ENCODE results near the gene KPRP. TPM values are rescaled to one million over a fixed set of nuclear protein-coding genes. Genes with fewer than 3 reads are reported as not detected.

KPRP gene, protein sequence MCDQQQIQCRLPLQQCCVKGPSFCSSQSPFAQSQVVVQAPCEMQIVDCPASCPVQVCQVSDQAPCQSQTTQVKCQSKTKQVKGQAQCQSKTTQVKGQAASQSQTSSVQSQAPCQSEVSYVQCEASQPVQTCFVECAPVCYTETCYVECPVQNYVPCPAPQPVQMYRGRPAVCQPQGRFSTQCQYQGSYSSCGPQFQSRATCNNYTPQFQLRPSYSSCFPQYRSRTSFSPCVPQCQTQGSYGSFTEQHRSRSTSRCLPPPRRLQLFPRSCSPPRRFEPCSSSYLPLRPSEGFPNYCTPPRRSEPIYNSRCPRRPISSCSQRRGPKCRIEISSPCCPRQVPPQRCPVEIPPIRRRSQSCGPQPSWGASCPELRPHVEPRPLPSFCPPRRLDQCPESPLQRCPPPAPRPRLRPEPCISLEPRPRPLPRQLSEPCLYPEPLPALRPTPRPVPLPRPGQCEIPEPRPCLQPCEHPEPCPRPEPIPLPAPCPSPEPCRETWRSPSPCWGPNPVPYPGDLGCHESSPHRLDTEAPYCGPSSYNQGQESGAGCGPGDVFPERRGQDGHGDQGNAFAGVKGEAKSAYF
- total RNA-seq (2014; rRNA removed; shearing (Covaris generic); ENCODE audit: low replicate concordance), result not detected in 2 replicates

DNA sequence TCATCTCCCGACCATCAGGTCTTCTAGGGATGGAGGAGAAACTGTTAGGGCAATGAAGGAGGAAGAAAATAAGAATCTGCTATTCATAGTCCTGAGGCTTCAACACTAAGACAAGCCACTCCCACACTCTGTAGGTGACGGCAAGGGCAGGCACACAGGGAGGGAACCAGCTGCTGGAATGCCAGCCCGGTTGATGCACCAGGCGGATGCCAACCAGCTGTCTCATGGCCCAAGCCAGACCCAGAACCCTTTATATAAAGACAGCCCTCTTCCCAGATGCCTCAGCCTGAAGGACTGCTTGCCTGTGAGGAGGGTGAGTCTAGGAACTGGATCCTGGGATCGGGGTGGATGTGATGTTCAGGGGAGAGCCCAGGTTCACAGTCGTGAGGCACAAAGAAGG, at the start of gene KPRP:
Gene KPRP (plus strand): TSS at position 279 of the 400 bp plus-strand sequence. CDS start 1,564 bp downstream, outside the sequence.
- in situ Hi-C loops (cut with HindIII; ENCODE audit: low pct_unique_long_range_greater_than_20kb, low sequenced_read_pairs), result no loop called here
- DNase-seq (ENCODE audit: low read depth), result no peak

DNA sequence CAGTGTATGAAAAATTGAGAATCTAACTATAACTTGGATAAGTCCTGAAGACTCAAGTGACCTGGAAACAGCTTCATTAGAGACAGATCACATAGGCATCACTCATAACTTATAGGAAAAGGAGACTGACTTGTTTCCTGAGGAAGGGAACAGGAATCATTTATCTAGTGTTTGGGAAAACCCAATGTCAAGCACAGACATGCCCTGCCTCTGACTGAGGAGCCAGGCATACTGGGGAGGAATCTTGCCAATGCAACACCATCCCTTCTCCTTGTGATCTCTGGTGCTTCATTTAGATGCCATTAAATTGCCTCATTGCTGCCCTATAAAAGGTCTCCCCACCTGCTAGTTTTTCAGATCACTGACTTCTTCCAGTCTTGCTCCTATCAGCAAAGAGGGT, 39.6 kb upstream of the KPRP start:
- no peak for DNase-seq (ENCODE audit: low read depth)
- in situ Hi-C loops (cut with HindIII; ENCODE audit: low pct_unique_long_range_greater_than_20kb, low sequenced_read_pairs), result no loop called here

DNA sequence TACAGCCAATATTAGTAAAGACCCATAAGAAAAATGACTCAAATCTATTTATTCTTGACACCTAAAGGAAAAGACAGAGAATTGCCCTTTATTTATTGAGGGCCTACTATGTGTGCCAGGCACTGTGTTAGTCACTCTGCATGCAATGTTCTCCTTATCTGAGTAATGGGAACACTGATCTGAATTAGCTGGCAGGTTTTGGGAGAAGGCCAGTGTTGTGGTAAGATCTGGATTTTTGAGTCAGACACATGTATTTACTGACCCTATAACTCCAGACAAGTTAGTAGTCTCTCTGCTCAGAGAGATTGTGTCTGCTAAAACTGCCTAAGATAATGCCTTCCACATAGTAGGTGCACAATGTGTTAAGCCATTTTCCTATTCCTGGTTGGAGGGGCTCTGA, 32.6 kb upstream of the KPRP start:
- no peak for DNase-seq (ENCODE audit: low read depth)
- in situ Hi-C loops (cut with HindIII; ENCODE audit: low pct_unique_long_range_greater_than_20kb, low sequenced_read_pairs), result no loop called here

DNA sequence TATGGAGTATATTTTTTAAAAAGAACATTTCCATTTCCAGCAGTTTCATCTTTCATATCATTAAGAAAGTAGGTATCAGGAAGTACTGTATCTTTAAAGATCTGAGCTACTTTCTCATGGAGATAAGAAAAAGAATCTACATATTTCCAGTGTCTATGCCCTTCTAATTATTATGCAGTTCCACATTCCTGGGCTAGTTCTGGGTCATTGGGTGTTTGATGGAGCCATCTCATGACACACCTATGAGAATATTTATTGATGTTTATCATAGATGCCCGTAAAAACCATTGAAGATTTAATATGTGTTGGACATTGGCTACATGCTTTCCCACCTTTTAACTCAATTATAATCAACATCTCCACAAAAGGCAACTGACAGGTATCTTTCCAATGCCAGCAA, 28.8 kb upstream of the KPRP start:
- no peak for DNase-seq (ENCODE audit: low read depth)
- in situ Hi-C loops (cut with HindIII; ENCODE audit: low pct_unique_long_range_greater_than_20kb, low sequenced_read_pairs), result no loop called here

DNA sequence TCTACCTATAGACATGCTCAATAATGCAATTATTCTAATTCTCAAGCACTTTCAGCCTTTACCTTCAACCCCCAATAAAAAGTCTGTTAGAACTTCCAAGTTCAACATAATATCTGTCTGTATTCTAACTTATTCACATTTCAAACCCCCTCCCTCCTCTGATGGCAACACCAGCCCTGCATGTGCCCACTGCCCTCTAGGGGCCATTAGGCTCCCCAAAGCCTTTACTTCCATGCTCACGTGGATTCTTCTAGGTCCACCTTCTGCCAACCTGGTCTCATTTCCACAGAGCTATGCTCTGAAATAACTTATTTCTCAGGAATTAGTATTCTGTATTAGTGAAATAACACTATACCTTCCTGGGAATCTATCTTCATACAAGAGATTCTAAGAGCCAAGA, 22.2 kb upstream of the KPRP start:
- in situ Hi-C loops (cut with HindIII; ENCODE audit: low pct_unique_long_range_greater_than_20kb, low sequenced_read_pairs), result no loop called here
- no peak for DNase-seq (ENCODE audit: low read depth)

DNA sequence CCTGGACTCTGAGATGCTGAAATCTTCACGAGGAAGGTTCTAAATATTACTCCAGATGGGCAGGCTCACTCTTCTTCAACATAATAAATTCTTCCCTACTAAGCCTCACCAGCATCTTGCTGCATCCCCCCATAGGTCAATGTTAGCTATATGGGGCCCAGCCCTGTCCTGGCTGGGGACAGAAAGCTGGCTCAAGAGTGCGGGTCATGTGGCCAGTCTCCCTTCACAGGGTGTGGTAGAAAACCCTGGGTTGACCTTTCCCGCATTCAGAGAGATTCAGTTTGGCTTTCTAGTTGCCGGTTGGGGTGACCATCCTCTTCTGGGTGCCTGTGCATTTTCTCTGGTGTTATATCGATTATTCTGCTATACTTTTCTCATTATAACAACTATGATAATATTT, 19.8 kb upstream of the KPRP start:
- in situ Hi-C loops (cut with HindIII; ENCODE audit: low pct_unique_long_range_greater_than_20kb, low sequenced_read_pairs), result no loop called here
- DNase-seq (ENCODE audit: low read depth), result no peak

DNA sequence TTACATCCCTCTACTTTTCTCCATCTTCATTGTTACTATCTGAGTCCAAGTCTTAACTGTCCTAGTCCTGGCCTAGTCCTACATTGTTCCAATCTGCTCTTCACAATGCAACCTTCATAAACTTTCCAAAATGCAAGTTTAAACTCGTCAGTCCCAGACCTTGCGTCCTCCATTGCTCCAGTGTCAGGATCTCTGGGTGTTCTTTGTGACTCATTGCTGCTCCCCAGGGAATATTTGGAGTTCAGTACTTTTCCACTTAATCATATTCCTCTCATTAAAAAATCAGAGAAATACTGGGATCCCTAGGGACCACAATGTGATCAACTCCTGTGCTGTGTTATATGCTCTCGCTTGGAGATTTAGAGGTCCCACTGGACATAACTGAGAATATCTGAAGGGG, 18.0 kb upstream of the KPRP start:
- in situ Hi-C loops (cut with HindIII; ENCODE audit: low pct_unique_long_range_greater_than_20kb, low sequenced_read_pairs), result no loop called here
- no peak for DNase-seq (ENCODE audit: low read depth)

DNA sequence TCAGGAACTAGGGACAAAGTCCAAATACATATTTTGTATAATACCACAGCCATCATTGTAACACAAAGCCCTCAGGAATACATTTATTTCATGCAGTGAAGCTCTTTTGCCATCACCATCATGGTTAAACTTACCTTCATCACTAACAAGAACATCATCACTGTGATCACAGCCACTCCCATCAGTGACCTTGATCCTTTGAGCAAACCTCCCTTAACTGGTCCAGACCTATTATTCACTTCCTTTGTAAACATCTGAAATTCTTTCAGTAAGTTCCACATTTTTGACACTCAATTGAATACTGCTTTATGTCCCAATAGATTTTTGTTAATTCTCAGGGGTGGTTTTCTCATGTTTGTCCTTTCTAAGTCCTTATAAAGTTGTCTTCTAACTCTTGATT, 16.2 kb upstream of the KPRP start:
- no peak for DNase-seq (ENCODE audit: low read depth)
- in situ Hi-C loops (cut with HindIII; ENCODE audit: low pct_unique_long_range_greater_than_20kb, low sequenced_read_pairs), result no loop called here

DNA sequence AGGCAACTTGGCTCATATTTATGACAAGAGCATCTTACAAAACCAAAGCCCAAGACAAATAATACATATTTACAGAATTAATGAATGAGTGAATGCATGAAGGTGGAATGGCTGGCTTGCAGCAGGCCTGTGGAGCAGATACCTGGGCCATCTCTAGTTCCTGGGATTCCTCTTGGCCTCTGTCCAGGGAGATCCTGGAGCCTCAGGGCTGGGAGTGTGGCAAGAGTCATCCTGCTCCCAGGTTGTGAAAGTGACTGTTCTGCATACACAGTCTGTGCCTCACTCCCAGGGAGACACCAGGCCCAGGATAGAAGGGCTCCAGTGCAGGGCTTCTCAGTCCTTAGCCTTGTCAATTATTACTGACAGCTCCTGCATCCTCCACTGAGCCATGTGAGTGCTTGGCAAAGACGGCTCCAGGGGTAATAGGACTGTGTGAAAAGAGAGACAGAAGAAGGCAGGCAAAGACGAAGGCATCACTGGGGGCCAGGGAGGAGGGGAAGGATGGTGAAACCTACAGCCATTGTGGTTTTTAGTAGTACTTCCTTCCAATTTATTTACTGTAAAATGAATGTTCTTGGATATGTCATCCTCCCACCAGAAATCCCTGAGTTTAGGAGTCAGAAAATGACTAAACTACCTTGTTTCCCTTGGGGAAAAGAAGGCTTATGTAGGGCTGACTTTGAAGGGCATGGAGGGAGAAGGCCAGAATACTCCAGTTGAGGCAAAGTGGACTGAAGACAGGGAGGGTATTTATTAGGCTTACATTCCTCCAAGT, 14.3 kb upstream of the KPRP start:
- in situ Hi-C loops (cut with HindIII; ENCODE audit: low pct_unique_long_range_greater_than_20kb, low sequenced_read_pairs), result no loop called here

DNA sequence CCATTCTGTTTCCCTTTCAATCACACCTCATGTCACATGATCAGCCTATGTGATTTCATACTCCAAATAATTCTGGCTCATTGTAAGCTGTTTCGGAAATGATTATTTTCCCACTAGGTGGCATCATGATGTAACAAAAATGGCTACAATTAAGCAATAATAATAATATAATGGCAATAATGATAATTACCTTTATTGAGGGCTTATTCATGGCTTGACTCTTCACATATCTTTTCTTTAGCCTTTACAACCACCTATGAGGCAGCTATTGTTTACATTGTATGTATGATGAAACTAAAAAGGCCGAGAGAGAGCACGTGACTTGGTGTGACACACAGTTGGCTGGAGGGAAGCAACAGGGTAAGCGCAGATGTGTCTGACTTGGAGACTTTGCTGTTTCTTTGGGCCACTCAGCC, 12.5 kb upstream of the KPRP start:
- DNase-seq (ENCODE audit: low read depth), result no peak
- in situ Hi-C loops (cut with HindIII; ENCODE audit: low pct_unique_long_range_greater_than_20kb, low sequenced_read_pairs), result no loop called here

More for the DNA sequence above, 14.3 kb upstream of the KPRP start:
- no peak for DNase-seq (ENCODE audit: low read depth)

DNA sequence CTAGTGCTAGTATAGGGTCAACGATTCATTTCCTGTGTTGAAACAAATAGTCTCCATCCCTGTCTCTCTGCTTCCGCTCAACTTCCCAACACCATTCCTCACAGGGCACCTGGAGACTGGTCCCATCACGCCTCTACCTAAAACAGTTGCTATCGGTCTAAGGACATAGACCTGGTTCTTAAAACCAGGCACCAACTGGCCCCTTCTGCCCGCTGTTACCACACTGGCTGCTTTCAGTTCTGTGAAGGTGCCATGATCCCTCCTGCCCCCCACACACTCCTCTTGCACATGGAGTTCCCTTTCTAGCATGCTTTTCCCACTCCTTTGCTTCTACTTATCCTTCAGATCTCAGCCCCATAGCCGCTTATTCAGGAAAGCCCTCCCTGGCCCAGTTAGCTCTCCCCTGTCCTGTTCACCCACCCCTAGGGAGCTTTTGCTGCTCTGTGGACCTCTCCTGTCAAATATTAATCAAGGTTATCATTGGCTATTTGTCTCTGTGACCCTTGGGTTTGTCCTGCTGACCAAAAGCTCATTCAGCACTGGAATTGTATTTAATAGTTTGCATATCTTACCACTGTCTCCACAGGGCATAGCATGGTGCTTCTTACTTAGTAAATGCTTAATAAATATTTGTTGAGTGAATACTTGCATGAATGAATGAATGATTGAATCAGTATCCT, 11.9 kb upstream of the KPRP start:
- in situ Hi-C loops (cut with HindIII; ENCODE audit: low pct_unique_long_range_greater_than_20kb, low sequenced_read_pairs), result no loop called here
- DNase-seq (ENCODE audit: low read depth), result no peak

DNA sequence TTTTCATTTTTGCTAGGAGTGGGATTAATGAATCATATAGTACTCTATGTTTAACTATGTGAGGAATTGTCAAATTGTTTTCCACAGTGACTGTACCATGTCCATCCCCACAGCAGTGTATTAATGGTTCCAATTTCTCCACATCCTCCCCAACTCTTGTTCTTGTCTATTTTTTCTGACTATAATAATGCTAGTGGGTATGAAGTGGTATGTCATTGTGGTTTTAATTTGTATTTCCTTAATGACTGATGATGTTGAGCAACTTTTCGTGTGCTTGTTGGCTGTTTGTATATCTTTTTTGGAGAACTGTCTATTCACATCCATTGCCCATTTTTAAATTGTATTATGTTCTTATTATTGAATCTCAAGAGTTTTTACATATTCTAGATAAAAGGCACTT, 10.0 kb upstream of the KPRP start:
- in situ Hi-C loops (cut with HindIII; ENCODE audit: low pct_unique_long_range_greater_than_20kb, low sequenced_read_pairs), result no loop called here
- no peak for DNase-seq (ENCODE audit: low read depth)

DNA sequence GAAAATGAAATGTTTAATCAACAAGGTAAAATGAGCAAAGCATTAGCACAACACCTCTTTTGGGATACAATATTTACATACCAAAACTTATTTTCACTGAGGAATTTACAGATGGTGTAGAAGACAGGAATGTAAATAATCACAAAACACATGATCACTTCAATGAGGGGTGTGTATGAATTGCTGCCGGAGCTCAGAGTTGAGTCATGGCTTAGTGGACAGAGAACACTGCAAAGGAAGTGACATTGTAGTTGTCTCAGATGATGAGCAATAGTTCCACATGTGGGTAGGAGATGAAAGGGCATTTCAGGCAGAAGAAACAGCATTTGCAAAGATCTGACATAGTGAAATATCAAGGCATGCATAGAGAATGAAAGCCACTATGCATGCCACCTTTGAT, 5.6 kb upstream of the KPRP start:
- in situ Hi-C loops (cut with HindIII; ENCODE audit: low pct_unique_long_range_greater_than_20kb, low sequenced_read_pairs), result no loop called here
- DNase-seq (ENCODE audit: low read depth), result peak; percentile 8

DNA sequence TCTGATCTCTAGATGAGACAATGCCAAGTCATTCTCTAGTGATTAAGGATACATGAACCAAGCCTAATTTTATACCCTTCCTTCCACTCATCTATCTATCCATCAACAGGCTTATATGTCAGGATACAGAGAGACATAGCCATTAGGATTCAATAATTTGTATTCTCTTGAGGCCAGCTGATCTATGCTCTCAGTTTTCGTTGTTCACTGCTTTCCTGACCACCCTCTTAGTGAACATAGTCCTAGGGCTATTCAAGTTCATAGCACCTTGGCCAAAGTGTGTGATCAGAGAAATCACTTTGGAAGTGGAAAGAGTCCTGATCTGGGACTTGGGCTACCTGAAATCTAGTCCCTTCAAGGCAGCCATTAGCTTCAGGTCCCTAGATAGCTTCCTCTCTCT, 4.2 kb upstream of the KPRP start:
- no peak for DNase-seq (ENCODE audit: low read depth)
- in situ Hi-C loops (cut with HindIII; ENCODE audit: low pct_unique_long_range_greater_than_20kb, low sequenced_read_pairs), result no loop called here

DNA sequence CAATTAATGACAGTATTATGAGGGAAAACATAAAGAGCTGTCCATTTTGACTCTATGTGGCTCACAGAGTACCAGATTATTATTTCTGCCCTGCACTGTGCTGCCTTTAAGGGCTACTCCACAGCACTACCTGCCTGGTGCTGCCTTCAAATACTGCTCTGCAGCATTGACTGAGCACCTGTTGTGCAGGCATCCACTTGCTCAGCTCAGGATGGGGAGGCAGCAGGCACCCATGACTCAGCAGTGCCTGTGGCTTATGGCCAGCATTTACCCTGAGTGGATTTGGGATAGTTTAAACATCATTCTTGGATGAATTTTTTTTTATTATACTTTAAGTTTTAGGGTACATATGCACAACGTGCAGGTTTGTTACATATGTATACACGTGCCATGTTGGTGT, 953 bp upstream of the KPRP start:
- DNase-seq (ENCODE audit: low read depth), result no peak
- in situ Hi-C loops (cut with HindIII; ENCODE audit: low pct_unique_long_range_greater_than_20kb, low sequenced_read_pairs), result no loop called here

DNA sequence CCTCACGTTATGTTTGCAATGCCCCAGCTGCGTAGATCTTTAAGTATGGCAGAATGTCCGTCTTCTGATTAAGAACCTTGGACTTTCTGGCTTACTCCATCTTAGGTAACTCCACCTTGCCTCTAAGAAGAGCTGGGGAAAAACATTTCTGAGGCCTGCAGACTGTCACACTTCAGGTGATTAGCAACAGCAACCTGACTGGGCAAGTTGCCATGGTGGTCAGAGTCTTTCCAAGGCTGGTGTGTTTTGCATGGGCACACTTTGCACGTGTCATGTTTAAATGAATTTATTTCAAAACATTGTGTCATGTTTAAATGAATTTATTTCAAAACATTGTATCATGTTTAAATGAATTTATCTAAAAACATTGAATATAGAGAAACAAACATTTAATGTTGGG, 811 bp downstream of the KPRP start:
- in situ Hi-C loops (cut with HindIII; ENCODE audit: low pct_unique_long_range_greater_than_20kb, low sequenced_read_pairs), result no loop called here
- DNase-seq (ENCODE audit: low read depth), result no peak

DNA sequence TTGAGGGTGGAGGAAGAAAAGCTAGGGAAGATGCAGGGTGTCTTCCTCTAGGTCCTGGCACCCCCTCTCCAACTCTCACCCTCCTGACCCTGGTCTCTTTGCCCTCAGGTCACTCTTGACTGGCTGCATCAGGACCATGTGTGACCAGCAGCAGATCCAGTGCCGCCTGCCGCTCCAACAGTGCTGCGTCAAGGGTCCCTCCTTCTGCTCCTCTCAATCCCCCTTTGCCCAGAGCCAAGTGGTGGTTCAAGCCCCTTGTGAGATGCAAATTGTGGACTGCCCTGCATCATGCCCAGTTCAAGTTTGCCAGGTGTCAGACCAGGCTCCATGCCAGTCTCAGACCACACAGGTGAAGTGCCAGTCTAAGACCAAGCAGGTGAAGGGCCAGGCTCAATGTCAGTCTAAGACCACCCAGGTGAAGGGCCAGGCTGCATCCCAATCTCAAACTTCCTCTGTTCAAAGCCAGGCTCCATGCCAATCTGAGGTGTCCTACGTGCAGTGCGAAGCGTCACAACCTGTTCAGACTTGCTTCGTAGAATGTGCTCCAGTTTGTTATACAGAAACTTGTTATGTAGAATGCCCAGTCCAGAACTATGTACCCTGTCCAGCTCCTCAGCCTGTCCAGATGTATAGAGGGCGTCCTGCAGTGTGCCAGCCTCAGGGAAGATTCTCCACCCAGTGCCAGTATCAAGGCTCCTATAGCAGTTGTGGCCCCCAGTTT, 1.8 kb downstream of the KPRP start:
- in situ Hi-C loops (cut with HindIII; ENCODE audit: low pct_unique_long_range_greater_than_20kb, low sequenced_read_pairs), result no loop called here
- DNase-seq (ENCODE audit: low read depth), result no peak

DNA sequence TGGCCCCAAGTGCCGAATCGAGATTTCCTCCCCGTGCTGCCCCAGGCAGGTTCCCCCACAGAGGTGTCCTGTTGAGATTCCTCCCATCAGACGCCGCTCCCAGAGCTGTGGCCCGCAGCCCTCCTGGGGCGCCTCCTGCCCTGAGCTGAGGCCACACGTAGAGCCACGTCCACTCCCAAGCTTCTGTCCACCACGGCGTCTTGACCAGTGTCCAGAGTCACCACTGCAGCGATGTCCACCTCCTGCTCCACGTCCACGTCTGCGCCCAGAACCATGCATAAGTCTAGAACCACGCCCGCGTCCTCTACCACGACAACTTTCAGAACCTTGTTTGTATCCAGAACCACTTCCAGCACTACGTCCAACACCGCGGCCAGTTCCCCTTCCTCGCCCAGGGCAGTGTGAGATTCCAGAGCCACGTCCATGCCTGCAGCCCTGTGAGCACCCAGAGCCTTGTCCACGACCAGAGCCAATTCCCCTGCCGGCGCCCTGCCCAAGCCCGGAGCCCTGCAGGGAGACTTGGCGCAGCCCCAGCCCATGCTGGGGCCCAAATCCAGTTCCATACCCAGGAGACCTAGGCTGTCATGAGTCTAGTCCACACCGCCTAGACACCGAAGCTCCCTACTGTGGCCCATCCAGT, 2.8 kb downstream of the KPRP start:
- in situ Hi-C loops (cut with HindIII; ENCODE audit: low pct_unique_long_range_greater_than_20kb, low sequenced_read_pairs), result no loop called here
- no peak for DNase-seq (ENCODE audit: low read depth)

Measured in Caki2 (cell line).